ENCODE measurements around the gene SLC8A3.

DNA sequence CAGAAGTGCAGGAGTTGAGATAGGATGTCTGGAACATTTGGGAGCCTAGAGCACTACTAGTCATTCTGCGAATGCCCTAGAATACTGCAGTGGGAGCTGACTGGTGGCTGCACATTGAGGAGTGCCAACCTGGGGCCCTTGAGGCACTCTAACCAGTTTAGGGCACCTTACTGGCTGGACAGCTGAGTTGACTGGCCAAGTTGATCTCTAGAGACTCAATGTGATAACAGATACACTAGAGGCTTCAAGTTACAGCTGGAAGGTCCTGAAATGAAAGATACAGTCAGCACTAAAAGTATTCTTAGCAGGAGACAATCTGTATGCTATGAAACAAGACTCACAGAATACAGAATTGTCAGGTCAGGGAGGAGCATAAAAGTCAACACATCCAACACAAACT lies 8.0 kb downstream of the SLC8A3 start:
- no peak for TF ChIP-seq MAZ (IDR thresholded peaks at IDR 0.05; ENCODE audit: borderline replicate concordance, low read depth, low read length)
- no peak for TF ChIP-seq MAZ (CRISPR knock-in tag; IDR thresholded peaks at IDR 0.05; ENCODE audit: low read depth)
- no peak for TF ChIP-seq CTCF (CRISPR knock-in tag; IDR thresholded peaks at IDR 0.05)
- no peak for TF ChIP-seq NFYB (CRISPR knock-in tag; IDR thresholded peaks at IDR 0.05)
- TF ChIP-seq NFE2 (CRISPR knock-in tag; IDR thresholded peaks at IDR 0.05), result no peak
